T-cell (primary cell): ENCODE measurements around the gene NTHL1. TPM values are rescaled to one million over a fixed set of nuclear protein-coding genes. Genes with fewer than 3 reads are reported as not detected.
A peak's percentile ranks its signal among the peaks of the same experiment; 100 is the strongest.

ENCODE experiments used
- ATAC-seq, 4 experiments: fragments of 200-7000 bp in 3 of 4; fragments of 150-1000 bp in 1 of 4; cut with Tn5 transposase; replicated peaks in 1 of 4; 1 replicate in 3 of 4; 2 replicates in 1 of 4; pipeline ENCODE4 v1.10.0; 2021; ENCODE audit warnings: moderate library complexity in 3 of 4, mild to moderate bottlenecking in 2 of 4, moderate number of reproducible peaks in 1 of 4
- CTCF ChIA-PET, 2 donors: fragments of 300-600 bp; sonication (Branson Sonifier 250); formaldehyde crosslinking; loops; one replicate each; lab custom pipeline; 2022; ENCODE audit warnings: antibody characterized with exemption in 2 of 2; lab: Charles Lee
- POLR2A ChIA-PET, 2 donors: fragments of 300-600 bp; sonication (Branson Sonifier 250); formaldehyde crosslinking; loops; one replicate each; lab custom pipeline; 2022; ENCODE audit warnings: antibody characterized with exemption in 2 of 2; lab: Charles Lee
- DNase-seq, 35 experiments: peaks; one replicate each; pipeline versions ENCODE4 v3.0.0 to v3.0.0-alpha.2; 2013 to 2023
- H3K27ac ChIP-seq: one replicate; pipeline ENCODE4 v1.5.1; 2013; ENCODE audit warnings: low read length
- H3K27me3 ChIP-seq, 2 experiments: replicated peaks in 1 of 2; 1 replicate in 1 of 2; 2 replicates in 1 of 2; pipeline versions ENCODE4 v1.6.1 to v1.7.0; 2013; ENCODE audit warnings: low read length in 1 of 2, mixed read lengths in 1 of 2; ENCODE audit not compliant: control insufficient read depth in 2 of 2, insufficient read depth in 2 of 2; ENCODE audit errors: extremely low read depth in 1 of 2
- H3K36me3 ChIP-seq, 2 donors: 1 replicate in 1 of 2; 2 replicates in 1 of 2; pipeline versions ENCODE4 v1.6.1 to v1.7.0; 2013; ENCODE audit warnings: low read length in 1 of 2; ENCODE audit not compliant: control insufficient read depth in 2 of 2, insufficient read depth in 1 of 2; ENCODE audit errors: extremely low read depth in 1 of 2
- H3K4me1 ChIP-seq, 2 experiments: 1 replicate in 1 of 2; 2 replicates in 1 of 2; pipeline versions ENCODE4 v1.6.1 to v1.7.0; 2013; ENCODE audit warnings: low read length in 2 of 2, mixed read lengths in 1 of 2; ENCODE audit not compliant: insufficient read depth in 2 of 2, control insufficient read depth in 1 of 2; ENCODE audit errors: extremely low read depth in 1 of 2
- H3K4me3 ChIP-seq, 2 donors: 1 replicate in 1 of 2; 2 replicates in 1 of 2; pipeline versions ENCODE4 v1.5.1 to v1.7.0; 2013; ENCODE audit warnings: mild to moderate bottlenecking in 2 of 2, low read length in 1 of 2, moderate library complexity in 1 of 2; ENCODE audit not compliant: control insufficient read depth in 1 of 2; ENCODE audit errors: extremely low read depth in 1 of 2
- H3K9me3 ChIP-seq: 2 replicates; pipeline ENCODE4 v1.7.0; 2013
- H3K27ac Mint-ChIP-seq, 2 donors: one replicate each; pipeline ENCODE4 v1.8.0; 2020 to 2021; ENCODE audit warnings: mild to moderate bottlenecking in 2 of 2, mixed read lengths in 2 of 2
- H3K27me3 Mint-ChIP-seq, 2 donors: one replicate each; pipeline ENCODE4 v1.8.0; 2021 to 2022; ENCODE audit warnings: mixed read lengths in 2 of 2
- H3K36me3 Mint-ChIP-seq: one replicate; pipeline ENCODE4 v1.8.0; 2021; ENCODE audit warnings: mixed read lengths
- H3K4me1 Mint-ChIP-seq, 3 donors: one replicate each; pipeline ENCODE4 v1.8.0; 2020 to 2022; ENCODE audit warnings: mixed read lengths in 3 of 3, mild to moderate bottlenecking in 1 of 3
- H3K4me3 Mint-ChIP-seq, 3 donors: one replicate each; pipeline ENCODE4 v1.8.0; 2020 to 2022; ENCODE audit warnings: mild to moderate bottlenecking in 3 of 3, mixed read lengths in 3 of 3, moderate library complexity in 3 of 3
- H3K9me3 Mint-ChIP-seq, 3 donors: one replicate each; pipeline ENCODE4 v1.8.0; 2020 to 2022; ENCODE audit warnings: mixed read lengths in 3 of 3
- WGBS: methylation state at CpG from one replicate; pipeline ENCODE4 v1.1.5; 2013; ENCODE audit warnings: missing lambda C conversion rate; ENCODE audit not compliant: insufficient coverage; 5-methylcytosine and 5-hydroxymethylcytosine counted together
- total RNA-seq, 35 experiments: library from RNA in 6 of 35; stranded (reverse) in 6 of 35; fragments of 120-200 nt in 1 of 35; gene quantifications; one replicate each; pipeline versions ENCODE4 v1.2.1 to v1.2.4 and lab custom pipeline; 2013 to 2026

The NTHL1 gene
- total RNA-seq, 5 donors from 2014 or later (not counting 1 experiment from before 2014, with no cell fraction given): 5.8 to 24.1 (median 18.3) TPM

GRCh38 chr16:2083876-2084780 lies 36.5 kb upstream of the NTHL1 start:
- Histone ChIP-seq H3K4me1 (no peaks in the 10 kb centered on the region), H3K27ac (no peak overlapping the region), H3K36me3 (peaks cover 38 to 71% of the 10 kb centered on the region in 2 donors), H3K4me3 (no peak overlapping the region), H3K27me3 (no peaks in the 10 kb centered on the region), H3K9me3 (no peaks in the 10 kb centered on the region)
- ChIA-PET POLR2A (no interaction called here), CTCF (no interaction called here)
- peaks cover 10% of the 10 kb centered on the region for H3K36me3 Mint-ChIP-seq
- H3K27me3 Mint-ChIP-seq: no peaks in the 10 kb centered on the region
- no peak overlapping the region for H3K4me3 Mint-ChIP-seq
- H3K9me3 Mint-ChIP-seq: no peaks in the 10 kb centered on the region
- no peak for ATAC-seq
- H3K4me1 Mint-ChIP-seq: no peaks in the 10 kb centered on the region
- DNase-seq: no peak
- 95% methylated on average over 44 of the region's 44 CpGs for WGBS
- H3K27ac Mint-ChIP-seq: no peak overlapping the region

- no peak for DNase-seq
- ChIA-PET CTCF (no interaction called here), POLR2A (no interaction called here)
- Mint-ChIP-seq H3K27me3 (no peaks in the 10 kb centered on the region), H3K9me3 (no peaks in the 10 kb centered on the region), H3K36me3 (peaks cover 7% of the 10 kb centered on the region), H3K4me3 (no peak overlapping the region), H3K4me1 (no peaks in the 10 kb centered on the region), H3K27ac (no peak overlapping the region)
- WGBS: 91% methylated on average over 18 of the region's 19 CpGs
- peaks cover 38 to 68% of the 10 kb centered on the region in 2 donors for H3K36me3 ChIP-seq
- peak overlapping the region in 1 of 2 donors; percentile 38 for H3K4me3 ChIP-seq
- no peaks in the 10 kb centered on the region for H3K4me1 ChIP-seq
- no peaks in the 10 kb centered on the region for H3K27me3 ChIP-seq
- H3K9me3 ChIP-seq: no peaks in the 10 kb centered on the region
- H3K27ac ChIP-seq: no peak overlapping the region
- no peak for ATAC-seq
Observed at GRCh38 chr16:2083409-2083808, 35.8 kb upstream of the NTHL1 start.

GRCh38 chr16:2082983-2083364 lies 35.3 kb upstream of the NTHL1 start:
- ATAC-seq: peak in 2 of 4 experiments; percentile 11 to 33
- H3K27ac Mint-ChIP-seq: no peak overlapping the region
- Histone ChIP-seq H3K27ac (no peak overlapping the region), H3K4me3 (peak overlapping the region in 1 of 2 donors; percentile 38), H3K4me1 (no peaks in the 10 kb centered on the region), H3K36me3 (peaks cover 38 to 63% of the 10 kb centered on the region in 2 donors), H3K9me3 (no peaks in the 10 kb centered on the region), H3K27me3 (no peaks in the 10 kb centered on the region)
- no peak for DNase-seq
- ChIA-PET POLR2A (no interaction called here), CTCF (no interaction called here)
- H3K4me3 Mint-ChIP-seq: no peak overlapping the region
- H3K36me3 Mint-ChIP-seq: peaks cover 7% of the 10 kb centered on the region
- WGBS: 89% methylated on average over 12 of the region's 16 CpGs
- no peaks in the 10 kb centered on the region for H3K9me3 Mint-ChIP-seq
- no peaks in the 10 kb centered on the region for H3K4me1 Mint-ChIP-seq
- no peaks in the 10 kb centered on the region for H3K27me3 Mint-ChIP-seq

- Mint-ChIP-seq H3K27ac (no peak overlapping the region), H3K27me3 (no peaks in the 10 kb centered on the region), H3K4me1 (no peaks in the 10 kb centered on the region), H3K9me3 (no peaks in the 10 kb centered on the region), H3K4me3 (no peak overlapping the region), H3K36me3 (peaks cover 7% of the 10 kb centered on the region)
- ATAC-seq (no peak), DNase-seq (no peak)
- H3K27ac ChIP-seq: no peak overlapping the region
- no peaks in the 10 kb centered on the region for H3K9me3 ChIP-seq
- CTCF ChIA-PET: no interaction called here
- H3K4me3 ChIP-seq: no peak overlapping the region
- no peaks in the 10 kb centered on the region for H3K4me1 ChIP-seq
- WGBS: 92% methylated on average over 32 of the region's 32 CpGs
- no peaks in the 10 kb centered on the region for H3K27me3 ChIP-seq
- POLR2A ChIA-PET: no interaction called here
- H3K36me3 ChIP-seq: peaks cover 36 to 59% of the 10 kb centered on the region in 2 donors
Observed at GRCh38 chr16:2082171-2082982, 34.7 kb upstream of the NTHL1 start.

- POLR2A ChIA-PET: no interaction called here
- Histone ChIP-seq H3K27me3 (no peaks in the 10 kb centered on the region), H3K36me3 (peaks cover 29 to 60% of the 10 kb centered on the region in 2 donors), H3K4me3 (no peak overlapping the region), H3K9me3 (no peaks in the 10 kb centered on the region), H3K27ac (no peak overlapping the region), H3K4me1 (no peaks in the 10 kb centered on the region)
- H3K4me1 Mint-ChIP-seq: no peaks in the 10 kb centered on the region
- WGBS: 94% methylated on average over 35 of the region's 35 CpGs
- no peak overlapping the region for H3K27ac Mint-ChIP-seq
- no peaks in the 10 kb centered on the region for H3K27me3 Mint-ChIP-seq
- CTCF ChIA-PET: no interaction called here
- ATAC-seq (no peak), DNase-seq (no peak)
- H3K36me3 Mint-ChIP-seq: peaks cover 6% of the 10 kb centered on the region
- H3K4me3 Mint-ChIP-seq: no peak overlapping the region
- no peaks in the 10 kb centered on the region for H3K9me3 Mint-ChIP-seq
Observed at GRCh38 chr16:2081201-2082084, 33.8 kb upstream of the NTHL1 start.

GRCh38 chr16:2079991-2080390 lies 32.4 kb upstream of the NTHL1 start:
- H3K9me3 ChIP-seq: no peaks in the 10 kb centered on the region
- Mint-ChIP-seq H3K4me3 (no peak overlapping the region), H3K27me3 (no peaks in the 10 kb centered on the region), H3K27ac (no peak overlapping the region), H3K9me3 (no peaks in the 10 kb centered on the region), H3K4me1 (no peaks in the 10 kb centered on the region), H3K36me3 (peaks cover 6% of the 10 kb centered on the region)
- ATAC-seq (no peak), DNase-seq (no peak)
- ChIA-PET CTCF (no interaction called here), POLR2A (no interaction called here)
- 96% methylated on average over 14 of the region's 16 CpGs for WGBS
- H3K4me3 ChIP-seq: no peak overlapping the region
- H3K36me3 ChIP-seq: peaks cover 22 to 55% of the 10 kb centered on the region in 2 donors
- no peaks in the 10 kb centered on the region for H3K27me3 ChIP-seq
- H3K4me1 ChIP-seq: no peaks in the 10 kb centered on the region
- H3K27ac ChIP-seq: no peak overlapping the region
